ENCODE measurements around the gene MGAM2.

The MGAM2 gene

DNA sequence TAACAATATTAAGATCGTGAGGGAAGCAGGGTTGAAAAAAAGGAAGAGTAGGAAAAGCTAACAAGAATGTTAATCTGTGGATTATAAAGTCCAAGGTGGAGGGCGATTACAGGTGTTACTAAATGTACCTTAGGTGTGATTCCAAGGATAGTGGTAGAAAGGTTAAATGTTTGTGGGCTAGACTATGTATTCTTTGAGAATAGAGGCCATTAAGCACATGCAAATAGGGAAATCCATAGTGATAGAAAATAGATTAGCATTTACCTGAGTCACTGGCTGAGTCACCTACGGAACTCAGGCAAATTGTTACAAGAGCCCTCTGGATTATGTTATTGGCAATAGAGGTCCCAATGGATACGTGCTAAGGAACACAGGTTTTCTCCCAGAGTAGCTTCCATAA lies 9.0 kb downstream of the MGAM2 start:
- DNase-seq (ENCODE audit: low spot score) = no peak

- no peak for DNase-seq (ENCODE audit: low spot score)
These were observed 11.7 kb downstream of the MGAM2 start for GRCh38 chr7:142123184-142123583.

DNA sequence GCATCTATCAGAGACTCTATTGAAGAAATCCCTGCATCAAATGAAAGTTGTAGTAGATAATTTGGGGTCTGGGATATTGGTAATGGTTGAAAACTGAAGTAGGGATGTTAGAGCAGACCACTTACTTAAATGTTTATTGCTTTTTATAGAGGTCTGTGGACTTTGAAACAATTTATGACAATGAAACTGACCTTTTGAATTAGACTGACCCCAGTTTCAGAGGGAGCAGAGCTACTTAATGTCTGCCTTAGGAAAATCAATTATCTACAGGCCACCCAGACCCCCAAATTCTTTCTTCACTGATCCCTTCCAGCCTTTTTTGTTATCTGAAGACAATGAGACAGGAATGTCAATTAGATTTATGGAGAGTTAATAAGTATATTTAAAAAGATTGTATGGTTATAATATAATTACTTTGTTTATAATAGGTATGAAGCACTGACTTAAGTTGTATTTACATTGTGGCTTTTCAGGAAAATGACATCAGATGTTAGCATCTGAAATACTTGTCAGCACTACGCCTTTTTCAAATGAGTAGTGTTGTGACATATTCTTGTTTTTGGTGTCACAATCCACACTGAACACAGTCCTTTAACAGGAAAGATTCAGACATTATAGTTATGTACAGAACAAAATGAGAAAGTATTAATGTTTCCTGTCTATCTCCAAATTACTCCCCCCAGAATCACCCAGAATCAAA lies 13.9 kb downstream of the MGAM2 start:
- no peak for DNase-seq (ENCODE audit: low spot score)

DNA sequence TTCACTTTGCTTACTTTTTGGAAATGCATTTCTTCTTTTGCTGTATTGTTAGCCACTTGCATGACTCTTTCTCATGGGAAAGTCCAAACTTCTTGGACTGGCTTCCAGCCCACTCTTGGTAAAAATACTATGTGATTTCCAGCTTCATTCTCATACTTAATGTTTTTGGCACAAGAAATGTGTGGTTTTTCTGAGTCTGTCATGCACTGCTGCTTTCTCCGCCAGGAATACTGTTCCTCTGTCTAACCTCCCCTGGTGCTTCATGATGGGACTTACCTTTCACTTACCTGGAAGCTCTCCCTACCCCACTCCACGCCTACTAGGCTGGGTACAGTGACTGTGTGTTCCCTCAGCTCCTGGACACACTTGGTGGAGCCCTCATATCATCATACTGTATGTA lies 18.7 kb downstream of the MGAM2 start:
- DNase-seq (ENCODE audit: low spot score) = no peak

- no peak for DNase-seq (ENCODE audit: low spot score)
These were observed 20.1 kb downstream of the MGAM2 start for GRCh38 chr7:142131439-142132185.

DNA sequence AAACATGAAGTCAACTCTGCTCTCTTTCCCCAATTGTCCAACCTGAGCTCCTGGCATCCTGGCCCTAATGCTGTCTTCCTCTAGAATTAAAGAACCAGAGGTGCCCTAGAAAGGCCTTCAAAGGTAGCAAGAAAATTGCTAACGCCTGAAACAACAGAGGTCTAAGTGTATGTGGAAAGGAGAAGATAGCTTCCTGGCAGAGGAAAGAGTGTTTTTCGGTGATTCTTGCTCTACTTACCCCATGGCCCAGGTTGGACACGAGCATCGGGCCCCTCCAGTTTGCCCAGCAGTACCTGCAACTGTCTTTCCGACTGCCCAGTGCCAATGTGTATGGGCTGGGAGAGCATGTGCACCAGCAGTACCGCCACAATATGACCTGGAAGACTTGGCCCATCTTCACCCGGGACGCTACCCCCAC lies 22.2 kb downstream of the MGAM2 start:
- no peak for DNase-seq (ENCODE audit: low spot score)

GRCh38 chr7:142134909-142135308 lies 23.4 kb downstream of the MGAM2 start:
- no peak for DNase-seq (ENCODE audit: low spot score)

DNA sequence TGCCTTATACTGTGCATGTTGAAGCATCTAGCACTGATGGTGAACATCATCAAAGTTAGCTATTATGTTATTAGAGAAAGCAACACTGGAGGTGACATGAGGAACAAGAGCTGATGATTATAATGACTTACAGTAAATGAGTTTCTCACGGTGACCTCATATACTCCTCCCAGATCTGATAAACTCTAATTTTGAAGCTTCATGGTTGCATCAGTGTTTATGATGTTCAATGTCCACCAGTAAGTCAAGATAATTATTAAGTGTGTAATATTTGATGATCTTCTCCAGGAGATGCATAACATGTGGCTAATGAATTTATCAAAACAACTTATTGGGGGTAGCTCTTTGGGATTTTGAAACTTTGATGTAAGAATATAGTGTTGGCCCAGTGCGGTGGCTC lies 27.5 kb downstream of the MGAM2 start:
- no peak for DNase-seq (ENCODE audit: low spot score)

GRCh38 chr7:142139597-142140400 lies 28.3 kb downstream of the MGAM2 start:
- DNase-seq (ENCODE audit: low spot score) = no peak

GRCh38 chr7:142140401-142140959 lies 29.0 kb downstream of the MGAM2 start:
- no peak for DNase-seq (ENCODE audit: low spot score)

GRCh38 chr7:142142702-142143101 lies 31.2 kb downstream of the MGAM2 start:
- no peak for DNase-seq (ENCODE audit: low spot score)

- no peak for DNase-seq (ENCODE audit: low spot score)
These were observed 34.6 kb downstream of the MGAM2 start for GRCh38 chr7:142146124-142146523.

DNA sequence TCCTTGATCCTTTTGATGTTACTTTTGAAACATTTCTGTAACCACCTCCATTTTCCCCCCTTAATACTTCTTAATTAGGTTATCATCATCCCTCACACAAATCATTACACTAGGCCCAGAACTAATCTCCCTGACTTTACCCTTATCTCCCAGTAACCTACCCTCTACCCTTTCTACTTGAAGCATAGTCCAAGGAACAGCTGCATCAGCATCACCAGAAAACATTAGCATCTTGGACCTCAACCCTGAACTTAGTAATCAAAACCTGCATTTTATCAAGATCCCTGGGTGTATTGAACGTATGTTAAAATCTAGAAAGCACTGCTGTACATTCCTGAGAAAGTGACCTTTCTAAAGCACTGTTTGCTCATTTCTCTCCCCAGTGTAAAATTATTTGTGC lies 38.8 kb downstream of the MGAM2 start:
- DNase-seq (ENCODE audit: low spot score) = no peak

- no peak for DNase-seq (ENCODE audit: low spot score)
These were observed 39.4 kb downstream of the MGAM2 start for GRCh38 chr7:142150869-142151268.

DNA sequence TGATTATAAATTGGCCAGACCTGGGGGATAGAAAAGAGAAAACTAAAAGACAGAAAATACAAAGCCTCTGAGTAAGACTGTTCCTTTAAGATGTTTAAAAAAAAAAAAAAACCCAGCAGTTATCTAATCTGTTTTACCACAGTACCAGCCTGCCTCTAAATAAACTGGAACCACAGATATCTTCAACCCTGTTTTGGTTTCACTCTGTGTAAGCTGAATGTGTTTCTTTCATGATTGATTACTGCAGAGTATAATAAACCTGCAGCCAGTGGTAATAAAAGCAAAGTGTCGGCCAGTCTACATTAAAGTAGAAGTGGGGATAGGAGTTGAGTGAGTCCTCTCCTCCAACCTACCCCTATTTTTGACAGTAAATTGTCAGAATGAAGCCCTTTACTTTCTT lies 40.6 kb downstream of the MGAM2 start:
- DNase-seq (ENCODE audit: low spot score) = no peak

GRCh38 chr7:142153400-142153799 lies 41.9 kb downstream of the MGAM2 start:
- no peak for DNase-seq (ENCODE audit: low spot score)

DNA sequence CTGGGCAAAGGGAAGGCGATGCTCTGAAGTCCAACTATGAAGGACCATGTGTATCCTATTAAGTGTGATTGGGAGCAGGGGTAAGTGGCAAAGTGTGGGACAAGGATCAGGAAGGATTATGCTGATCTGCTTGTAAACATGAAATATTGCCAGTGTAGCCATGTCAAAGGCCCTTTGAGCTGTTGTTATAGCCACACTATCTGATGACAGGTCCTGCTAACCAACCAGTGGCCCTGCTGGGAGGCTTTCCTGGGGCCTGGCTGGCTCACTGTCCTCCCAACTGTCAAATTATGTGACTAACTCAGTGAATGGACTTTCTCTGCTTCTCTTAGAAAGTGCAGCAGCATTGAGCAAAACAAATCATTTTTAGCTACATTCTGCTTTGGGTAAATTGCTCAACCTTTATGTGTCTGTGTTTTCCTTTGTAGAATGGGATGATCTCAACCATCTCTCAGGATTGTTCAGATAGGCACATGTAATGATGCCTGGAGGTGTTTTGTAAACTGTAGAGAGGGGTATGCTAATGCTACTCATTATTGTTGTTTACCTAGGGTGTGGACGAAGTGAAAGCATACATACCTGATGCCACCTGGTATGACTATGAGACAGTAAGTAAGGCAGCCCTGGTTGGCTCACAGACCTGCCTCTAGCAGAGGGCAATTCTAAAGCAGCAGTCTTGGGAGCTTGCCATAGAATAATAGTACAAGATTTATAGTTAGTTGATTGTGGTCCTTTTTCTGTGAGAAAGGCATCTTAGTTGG lies 47.4 kb downstream of the MGAM2 start:
- no peak for DNase-seq (ENCODE audit: low spot score)

DNA sequence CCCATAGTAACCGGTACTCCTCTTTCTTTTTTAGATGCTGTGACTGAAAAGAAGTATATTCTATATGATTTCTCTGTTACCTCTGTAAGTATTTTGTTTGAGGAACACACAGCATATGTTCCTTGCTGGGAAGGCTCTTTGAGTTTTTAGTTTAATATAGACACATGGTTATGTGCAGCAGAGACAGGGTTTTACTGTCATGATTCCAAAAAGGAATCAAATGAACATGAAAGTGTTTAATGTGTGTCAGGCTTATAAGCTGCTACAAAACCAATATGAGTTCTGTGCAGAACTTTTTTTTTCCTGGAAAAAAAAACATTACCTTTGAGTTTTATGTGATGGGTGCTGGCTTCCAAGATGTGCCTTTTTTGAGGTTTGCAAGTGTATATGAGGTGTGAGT lies 50.4 kb downstream of the MGAM2 start:
- DNase-seq (ENCODE audit: low spot score) = no peak

DNA sequence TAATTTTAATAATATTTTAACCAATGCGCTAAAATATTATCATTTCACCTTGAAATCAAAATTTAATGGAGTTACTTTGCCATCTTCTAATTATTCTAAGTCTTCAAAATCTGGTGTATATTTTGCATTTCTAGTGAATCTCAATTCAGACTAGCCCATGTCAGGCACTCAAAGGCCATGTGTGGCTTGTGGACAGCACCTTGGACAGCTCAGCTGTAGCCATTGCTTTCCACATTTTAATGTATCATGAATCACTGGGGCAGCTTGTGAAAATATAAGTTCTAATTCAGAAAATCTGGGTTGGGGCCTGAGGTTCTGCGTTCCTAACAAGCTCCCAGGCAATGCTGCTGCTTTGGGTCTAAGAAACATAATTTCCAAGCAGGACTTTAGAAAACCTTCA lies 57.2 kb downstream of the MGAM2 start:
- DNase-seq (ENCODE audit: low spot score) = no peak

GRCh38 chr7:142172932-142173331 lies 61.4 kb downstream of the MGAM2 start:
- DNase-seq (ENCODE audit: low spot score) = no peak

GRCh38 chr7:142174441-142174840 lies 62.9 kb downstream of the MGAM2 start:
- no peak for DNase-seq (ENCODE audit: low spot score)

DNA sequence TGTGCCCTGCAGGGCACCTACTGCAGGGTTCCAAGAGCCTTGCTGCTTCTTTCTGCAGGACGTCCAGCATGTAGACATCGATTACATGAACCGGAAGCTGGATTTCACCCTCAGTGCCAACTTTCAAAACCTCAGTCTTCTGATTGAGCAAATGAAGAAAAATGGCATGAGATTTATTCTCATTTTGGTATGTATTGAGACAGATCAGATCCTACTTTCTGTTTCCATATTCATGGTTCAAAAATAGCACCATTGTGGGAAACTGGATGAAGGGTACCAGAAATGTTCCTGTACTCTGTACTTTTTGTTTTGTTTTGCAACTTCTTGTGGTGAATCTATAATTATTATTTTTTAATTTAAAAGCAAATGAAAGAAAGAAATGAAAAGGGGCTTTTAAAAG lies 64.1 kb downstream of the MGAM2 start:
- no peak for DNase-seq (ENCODE audit: low spot score)
